Activated naive CD8-positive, alpha-beta T cell treated with anti-CD3 and anti-CD28 coated beads, Interleukin-2, amount 50 U/mL, for 24 hours (primary cell): Measurements from ENCODE around the gene NIPBL.
"Not testable (repeated sequence)": the region's sequence is repeated elsewhere in the genome, so short reads cannot be mapped to it uniquely, and the experiment has no call there.

ENCODE experiments used
- ATAC-seq: fragments of 150-1000 bp; cut with Tn5 transposase; one replicate; pipeline ENCODE4 v1.10.0; 2021
- DNase-seq: peaks from one replicate; pipeline ENCODE4 v3.0.0; 2021
- H3K27ac Mint-ChIP-seq: one replicate; pipeline ENCODE4 v1.8.0; 2021; ENCODE audit warnings: mild to moderate bottlenecking, mixed read lengths
- H3K27me3 Mint-ChIP-seq: one replicate; pipeline ENCODE4 v1.8.0; 2021; ENCODE audit warnings: mixed read lengths
- H3K36me3 Mint-ChIP-seq: one replicate; pipeline ENCODE4 v1.8.0; 2021; ENCODE audit warnings: low read depth, mixed read lengths
- H3K4me1 Mint-ChIP-seq: one replicate; pipeline ENCODE4 v1.8.0; 2021; ENCODE audit warnings: mixed read lengths
- H3K4me3 Mint-ChIP-seq: one replicate; pipeline ENCODE4 v1.8.0; 2021; ENCODE audit warnings: mild to moderate bottlenecking, moderate library complexity, mixed read lengths
- H3K9me3 Mint-ChIP-seq: one replicate; pipeline ENCODE4 v1.8.0; 2021; ENCODE audit warnings: mixed read lengths

NIPBL gene, protein sequence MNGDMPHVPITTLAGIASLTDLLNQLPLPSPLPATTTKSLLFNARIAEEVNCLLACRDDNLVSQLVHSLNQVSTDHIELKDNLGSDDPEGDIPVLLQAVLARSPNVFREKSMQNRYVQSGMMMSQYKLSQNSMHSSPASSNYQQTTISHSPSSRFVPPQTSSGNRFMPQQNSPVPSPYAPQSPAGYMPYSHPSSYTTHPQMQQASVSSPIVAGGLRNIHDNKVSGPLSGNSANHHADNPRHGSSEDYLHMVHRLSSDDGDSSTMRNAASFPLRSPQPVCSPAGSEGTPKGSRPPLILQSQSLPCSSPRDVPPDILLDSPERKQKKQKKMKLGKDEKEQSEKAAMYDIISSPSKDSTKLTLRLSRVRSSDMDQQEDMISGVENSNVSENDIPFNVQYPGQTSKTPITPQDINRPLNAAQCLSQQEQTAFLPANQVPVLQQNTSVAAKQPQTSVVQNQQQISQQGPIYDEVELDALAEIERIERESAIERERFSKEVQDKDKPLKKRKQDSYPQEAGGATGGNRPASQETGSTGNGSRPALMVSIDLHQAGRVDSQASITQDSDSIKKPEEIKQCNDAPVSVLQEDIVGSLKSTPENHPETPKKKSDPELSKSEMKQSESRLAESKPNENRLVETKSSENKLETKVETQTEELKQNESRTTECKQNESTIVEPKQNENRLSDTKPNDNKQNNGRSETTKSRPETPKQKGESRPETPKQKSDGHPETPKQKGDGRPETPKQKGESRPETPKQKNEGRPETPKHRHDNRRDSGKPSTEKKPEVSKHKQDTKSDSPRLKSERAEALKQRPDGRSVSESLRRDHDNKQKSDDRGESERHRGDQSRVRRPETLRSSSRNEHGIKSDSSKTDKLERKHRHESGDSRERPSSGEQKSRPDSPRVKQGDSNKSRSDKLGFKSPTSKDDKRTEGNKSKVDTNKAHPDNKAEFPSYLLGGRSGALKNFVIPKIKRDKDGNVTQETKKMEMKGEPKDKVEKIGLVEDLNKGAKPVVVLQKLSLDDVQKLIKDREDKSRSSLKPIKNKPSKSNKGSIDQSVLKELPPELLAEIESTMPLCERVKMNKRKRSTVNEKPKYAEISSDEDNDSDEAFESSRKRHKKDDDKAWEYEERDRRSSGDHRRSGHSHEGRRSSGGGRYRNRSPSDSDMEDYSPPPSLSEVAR (N-terminal part only)

GRCh38 chr5:36876299-36876964 lies at the start of gene NIPBL:
NIPBL (plus strand) TSS chr5:36876769; CDS start chr5:36953697, 76,928 bp downstream.
- H3K4me1 Mint-ChIP-seq: peaks cover 52% of the 10 kb centered on the region
- peaks cover 9% of the 10 kb centered on the region for H3K36me3 Mint-ChIP-seq
- H3K27me3 Mint-ChIP-seq: no peaks in the 10 kb centered on the region
- DNase-seq (peak; percentile 88), ATAC-seq (peak; percentile 82)
- H3K9me3 Mint-ChIP-seq: no peaks in the 10 kb centered on the region
- peak within 1 kb of the TSS; percentile 89 for H3K4me3 Mint-ChIP-seq
- H3K27ac Mint-ChIP-seq: peak within 1 kb of the TSS; percentile 98

- no peak for DNase-seq
- no peak for ATAC-seq
- Mint-ChIP-seq H3K27me3 (no peaks in the 10 kb centered on the region), H3K9me3 (no peaks in the 10 kb centered on the region), H3K4me1 (no peaks in the 10 kb centered on the region), H3K27ac (no peak overlapping the region), H3K36me3 (no peaks in the 10 kb centered on the region), H3K4me3 (no peak overlapping the region)
Measured at GRCh38 chr5:36832274-36832673, 44.3 kb upstream of the NIPBL start.

DNA sequence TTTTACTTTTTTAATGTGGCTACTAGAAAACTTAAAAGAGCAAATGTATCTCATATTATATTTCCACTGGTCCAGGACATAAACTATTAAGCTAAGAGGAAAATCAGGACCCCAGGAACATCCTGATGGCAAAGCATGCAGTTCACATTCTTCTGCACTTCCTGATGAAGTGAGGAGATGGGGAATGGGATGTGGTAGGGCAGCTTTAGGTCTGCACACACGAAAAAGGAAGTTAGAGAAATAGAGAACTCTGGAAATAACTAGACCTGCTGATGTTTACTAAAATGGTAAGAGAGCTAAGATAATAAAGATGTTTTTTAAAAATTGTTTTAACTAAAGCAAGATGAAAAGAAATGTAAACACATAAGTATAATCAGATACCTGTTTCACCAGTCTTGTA lies 39.7 kb upstream of the NIPBL start:
- H3K27me3 Mint-ChIP-seq: peaks cover 2% of the 10 kb centered on the region
- no peak overlapping the region for H3K4me3 Mint-ChIP-seq
- H3K27ac Mint-ChIP-seq: no peak overlapping the region
- no peaks in the 10 kb centered on the region for H3K4me1 Mint-ChIP-seq
- DNase-seq (no peak), ATAC-seq (no peak)
- H3K36me3 Mint-ChIP-seq: no peaks in the 10 kb centered on the region
- no peaks in the 10 kb centered on the region for H3K9me3 Mint-ChIP-seq

DNA sequence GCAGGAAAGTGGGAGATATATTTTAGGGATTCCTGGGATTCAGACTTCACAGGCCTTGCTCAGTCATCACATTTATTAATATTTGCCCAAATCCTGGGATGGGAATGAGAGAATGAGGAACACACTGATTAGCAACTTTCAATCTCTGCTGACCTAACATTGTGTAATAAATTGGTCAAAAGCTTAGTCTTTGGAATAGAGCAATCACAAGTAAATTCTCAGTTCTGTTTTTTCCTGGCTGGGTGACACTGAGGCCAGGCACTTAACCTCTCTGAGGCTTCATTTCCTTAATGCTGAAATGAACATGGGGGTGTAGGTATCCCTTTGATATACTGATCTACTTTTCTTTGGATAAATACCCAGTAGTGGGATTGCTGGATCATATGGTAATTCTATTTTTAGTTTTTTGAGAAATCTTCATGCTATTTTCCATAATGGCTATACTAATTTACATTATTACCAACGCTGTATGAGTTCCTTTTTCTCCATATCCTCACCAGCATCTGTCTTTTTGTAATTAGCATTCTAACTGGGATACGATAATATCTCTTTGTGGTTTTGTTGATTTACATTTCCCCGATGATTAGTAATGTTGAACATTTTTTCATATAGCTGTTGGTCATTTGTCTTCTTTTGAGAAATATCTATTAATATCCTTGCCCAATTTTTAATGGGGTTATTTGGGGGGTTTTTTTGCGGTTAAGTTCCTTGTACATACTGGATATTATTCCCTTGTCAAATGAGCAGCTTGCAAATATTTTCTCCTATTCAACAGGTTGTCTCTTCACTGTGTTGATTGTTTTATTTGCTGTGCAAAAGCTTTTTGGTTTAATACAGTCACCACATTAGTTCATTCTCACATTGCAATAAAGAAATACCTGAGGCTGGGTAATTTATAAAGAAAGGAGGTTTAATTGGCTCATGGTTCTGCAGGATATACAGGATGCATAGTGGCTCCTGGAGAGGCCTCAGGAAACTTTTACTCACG lies 36.8 kb upstream of the NIPBL start:
- Mint-ChIP-seq H3K27me3 (peaks cover 2% of the 10 kb centered on the region), H3K4me1 (peaks cover 13% of the 10 kb centered on the region), H3K9me3 (no peaks in the 10 kb centered on the region), H3K36me3 (no peaks in the 10 kb centered on the region), H3K27ac (no peak overlapping the region), H3K4me3 (no peak overlapping the region)
- no peak for DNase-seq
- ATAC-seq: no peak

DNA sequence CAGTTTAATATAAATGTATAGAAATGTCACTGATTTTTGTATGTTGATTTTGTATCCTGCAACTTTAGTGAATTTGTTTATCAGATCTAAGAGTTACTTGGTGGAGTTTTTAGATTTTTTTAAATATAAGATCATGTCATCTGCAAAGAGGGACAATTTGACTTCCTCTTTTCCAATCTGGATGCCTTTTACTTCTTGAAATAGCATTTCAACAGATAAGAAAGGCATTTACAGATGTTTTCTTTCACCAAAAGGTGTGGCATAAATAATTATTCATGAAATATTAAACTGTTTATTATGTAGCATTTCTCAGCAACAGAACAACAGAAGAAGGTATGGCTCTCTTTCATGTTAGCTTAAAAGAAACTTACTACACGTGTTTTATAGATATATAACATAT lies 34.9 kb upstream of the NIPBL start:
- peaks cover 2% of the 10 kb centered on the region for H3K27me3 Mint-ChIP-seq
- H3K4me1 Mint-ChIP-seq: peaks cover 16% of the 10 kb centered on the region
- no peaks in the 10 kb centered on the region for H3K9me3 Mint-ChIP-seq
- ATAC-seq: no peak
- no peak for DNase-seq
- H3K27ac Mint-ChIP-seq: no peak overlapping the region
- no peaks in the 10 kb centered on the region for H3K36me3 Mint-ChIP-seq
- no peak overlapping the region for H3K4me3 Mint-ChIP-seq

DNA sequence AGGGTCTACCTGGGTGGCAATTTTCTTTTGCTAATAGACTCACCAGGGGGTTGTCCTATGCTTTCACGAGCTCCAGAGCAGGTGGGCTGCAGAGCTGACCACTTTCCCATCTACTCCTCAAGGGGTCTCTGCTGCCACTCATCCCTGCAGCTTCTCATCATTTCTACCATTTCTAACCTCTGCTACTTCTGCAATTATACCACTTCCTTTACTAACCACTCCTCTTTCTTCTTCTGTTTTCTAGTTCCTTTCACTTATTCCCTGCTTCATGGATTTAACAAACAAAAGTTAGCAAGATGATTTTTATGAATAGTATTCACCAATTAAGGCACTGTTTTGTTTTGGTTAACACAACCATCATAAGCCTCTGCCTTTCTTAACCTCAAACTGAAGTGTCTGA lies 34.5 kb upstream of the NIPBL start:
- Mint-ChIP-seq H3K36me3 (no peaks in the 10 kb centered on the region), H3K9me3 (no peaks in the 10 kb centered on the region), H3K27ac (no peak overlapping the region), H3K27me3 (peaks cover 2% of the 10 kb centered on the region), H3K4me3 (no peak overlapping the region), H3K4me1 (peaks cover 16% of the 10 kb centered on the region)
- ATAC-seq (no peak), DNase-seq (no peak)

GRCh38 chr5:36844305-36844704 lies 32.3 kb upstream of the NIPBL start:
- DNase-seq (no peak), ATAC-seq (no peak)
- Mint-ChIP-seq H3K27me3 (peaks cover 2% of the 10 kb centered on the region), H3K4me3 (no peak overlapping the region), H3K36me3 (no peaks in the 10 kb centered on the region), H3K27ac (no peak overlapping the region), H3K4me1 (peaks cover 16% of the 10 kb centered on the region), H3K9me3 (no peaks in the 10 kb centered on the region)

DNA sequence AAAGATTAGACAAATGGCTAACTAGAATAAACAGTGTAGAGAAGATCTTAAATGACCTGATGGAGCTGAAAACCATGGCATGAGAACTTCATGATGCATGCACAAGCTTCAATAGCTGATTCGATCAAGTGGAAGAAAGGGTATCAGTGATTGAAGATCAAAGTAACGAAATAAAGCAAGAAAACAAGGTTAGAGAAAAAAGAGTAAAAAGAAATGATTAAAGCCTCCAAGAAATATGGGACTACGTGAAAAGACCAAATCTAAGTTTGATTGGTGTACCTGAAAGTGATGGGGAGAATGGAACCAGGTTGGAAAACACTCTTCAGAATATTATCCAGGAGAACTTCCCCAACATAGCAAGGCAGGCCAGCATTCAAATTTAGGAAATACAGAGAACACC lies 28.0 kb upstream of the NIPBL start:
- not testable (repeated sequence) for H3K36me3 Mint-ChIP-seq, DNase-seq, H3K27me3 Mint-ChIP-seq, H3K9me3 Mint-ChIP-seq, ATAC-seq, H3K27ac Mint-ChIP-seq, H3K4me3 Mint-ChIP-seq
- peaks cover 20% of the 10 kb centered on the region for H3K4me1 Mint-ChIP-seq

DNA sequence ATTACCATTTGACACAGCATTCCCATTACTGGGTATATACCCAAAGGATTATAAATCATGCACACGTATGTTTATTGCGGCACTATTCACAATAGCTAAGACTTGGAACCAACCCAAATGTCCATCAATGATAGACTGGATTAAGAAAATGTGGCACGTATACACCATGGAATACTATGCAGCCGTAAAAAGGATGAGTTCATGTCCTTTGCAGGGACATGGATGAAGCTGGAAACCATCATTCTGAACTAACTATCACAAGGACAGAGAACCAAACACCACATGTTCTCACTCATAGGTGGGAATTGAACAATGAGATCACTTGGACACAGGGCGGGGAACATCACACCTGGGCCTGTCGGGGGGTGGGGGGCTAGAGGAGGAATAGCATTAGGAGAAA lies 23.7 kb upstream of the NIPBL start:
- DNase-seq, ATAC-seq, H3K9me3 Mint-ChIP-seq, H3K36me3 Mint-ChIP-seq, H3K4me1 Mint-ChIP-seq, H3K4me3 Mint-ChIP-seq, H3K27me3 Mint-ChIP-seq, H3K27ac Mint-ChIP-seq: not testable (repeated sequence)

GRCh38 chr5:36854402-36855140 lies 22.0 kb upstream of the NIPBL start:
- DNase-seq: no peak
- no peaks in the 10 kb centered on the region for H3K36me3 Mint-ChIP-seq
- H3K27me3 Mint-ChIP-seq: peaks cover 7% of the 10 kb centered on the region
- H3K27ac Mint-ChIP-seq: no peak overlapping the region
- H3K9me3 Mint-ChIP-seq: peaks cover 6% of the 10 kb centered on the region
- no peak for ATAC-seq
- peaks cover 6% of the 10 kb centered on the region for H3K4me1 Mint-ChIP-seq
- no peak overlapping the region for H3K4me3 Mint-ChIP-seq

GRCh38 chr5:36855141-36855495 lies 21.5 kb upstream of the NIPBL start:
- DNase-seq: no peak
- Mint-ChIP-seq H3K27me3 (peaks cover 7% of the 10 kb centered on the region), H3K4me3 (no peak overlapping the region), H3K4me1 (peaks cover 6% of the 10 kb centered on the region), H3K27ac (no peak overlapping the region), H3K9me3 (peaks cover 6% of the 10 kb centered on the region), H3K36me3 (no peaks in the 10 kb centered on the region)
- no peak for ATAC-seq

DNA sequence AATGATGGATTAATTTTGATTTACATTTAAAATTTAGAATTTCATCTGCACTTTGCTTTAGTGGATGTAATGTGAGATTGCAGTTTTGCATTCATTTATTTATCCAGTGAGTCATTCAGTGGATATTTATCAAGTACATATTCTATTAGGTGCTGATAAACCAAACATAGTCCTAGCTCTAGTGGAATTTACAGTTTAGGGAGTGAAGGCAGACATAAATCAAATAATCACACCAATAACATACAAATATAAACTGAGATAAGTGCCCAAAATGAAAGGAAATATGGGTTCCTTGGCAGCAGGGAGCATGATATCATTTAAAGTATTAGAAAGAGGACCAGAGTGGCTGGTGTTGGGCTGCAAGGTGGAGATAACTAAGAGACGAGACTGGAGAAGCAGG lies 14.7 kb upstream of the NIPBL start:
- no peak overlapping the region for H3K27ac Mint-ChIP-seq
- peaks cover 5% of the 10 kb centered on the region for H3K27me3 Mint-ChIP-seq
- ATAC-seq (no peak), DNase-seq (no peak)
- H3K4me3 Mint-ChIP-seq: no peak overlapping the region
- no peaks in the 10 kb centered on the region for H3K4me1 Mint-ChIP-seq
- peaks cover 4% of the 10 kb centered on the region for H3K9me3 Mint-ChIP-seq
- H3K36me3 Mint-ChIP-seq: peaks cover 4% of the 10 kb centered on the region
